K562 (cell line): ENCODE data around the gene STARD13. TPM values are rescaled to one million over a fixed set of nuclear protein-coding genes. Genes with fewer than 3 reads are reported as not detected.

ENCODE experiments used
- ATAC-seq: fragments of 200-7000 bp; cut with Tn5 transposase; 3 replicates; pipeline ENCODE4 v1.9.1; 2020; ENCODE audit warnings: moderate library complexity
- BruUV-seq: library from RNA; stranded (reverse); fragments of 400-500 nt; replicated peaks from 2 replicates; lab custom pipeline; 2021; lab: Mats Ljungman, UMichigan
- CTCF ChIA-PET: fragments of 300-600 bp; formaldehyde crosslinking; extraction: SDS; loops from one replicate; lab custom pipeline; 2021; ENCODE audit warnings: low intra/inter-chr PET ratio; lab: Yijun Ruan, JAX
- POLR2A ChIA-PET: fragments of 300-600, 350-650 bp; sonication (Branson Sonifier 250); formaldehyde crosslinking; extraction: SDS; loops from one replicate; lab custom pipeline; 2021; ENCODE audit warnings: antibody characterized with exemption, inconsistent platforms; lab: Yijun Ruan, JAX
- DNase-seq, 4 experiments: peaks; one replicate each; pipeline versions ENCODE4 v3.0.0 to v3.0.0-alpha.2; 2011 to 2018; ENCODE audit warnings: low spot score in 3 of 4, mixed read lengths in 3 of 4; ENCODE audit errors: extremely low read depth in 1 of 4
- FAIRE-seq: peaks from 2 replicates; lab custom pipeline; 2011; peaks lifted over from hg19 to GRCh38; lab: Jason Lieb, UNC
- H2AFZ ChIP-seq: 2 replicates; pipeline ENCODE4 v1.6.0; 2011; ENCODE audit warnings: low read depth, low read length, control low read depth, inconsistent platforms
- H3K27ac ChIP-seq: fragments of 200-600 bp; 3 replicates; pipeline ENCODE4 v1.8.0; 2011; ENCODE audit warnings: low read depth, mild to moderate bottlenecking, control low read depth, inconsistent platforms, low read length, moderate library complexity, mixed read lengths; ENCODE audit errors: extremely low read depth
- H3K27me3 ChIP-seq, 2 experiments: fragments of 300-600 bp in 1 of 2; 2 replicates in 1 of 2; 3 replicates in 1 of 2; pipeline versions ENCODE4 v1.6.0 to v1.8.0; 2011; ENCODE audit warnings: inconsistent platforms in 2 of 2, low read length in 2 of 2, mild to moderate bottlenecking in 1 of 2, mixed read lengths in 1 of 2, moderate library complexity in 1 of 2; ENCODE audit not compliant: control insufficient read depth in 2 of 2, insufficient read depth in 2 of 2
- H3K36me3 ChIP-seq: fragments of 300-600 bp; 3 replicates; pipeline ENCODE4 v1.8.0; 2011; ENCODE audit warnings: mild to moderate bottlenecking, low read length, inconsistent platforms; ENCODE audit not compliant: control insufficient read depth, insufficient read depth
- H3K4me1 ChIP-seq, 2 experiments: fragments of 200-600 bp in 1 of 2; replicated peaks in 1 of 2; 2 replicates in 1 of 2; 3 replicates in 1 of 2; pipeline versions ENCODE4 v1.5.1 to v1.8.0; 2011; ENCODE audit warnings: inconsistent platforms in 2 of 2, low read length in 2 of 2, mild to moderate bottlenecking in 1 of 2, mixed read lengths in 1 of 2, moderate library complexity in 1 of 2; ENCODE audit not compliant: control insufficient read depth in 2 of 2, insufficient read depth in 2 of 2
- H3K4me2 ChIP-seq: 2 replicates; pipeline ENCODE4 v1.6.1; 2011; ENCODE audit warnings: low read length, control low read depth, inconsistent platforms, mixed read lengths; ENCODE audit not compliant: insufficient read depth
- H3K4me3 ChIP-seq: fragments of 200-600 bp; sonication (generic), shearing (Covaris generic); 2 replicates; pipeline ENCODE4 v1.5.1; 2016; ENCODE audit warnings: control low read depth, inconsistent platforms
- H3K79me2 ChIP-seq: fragments of 200-600 bp; 3 replicates; pipeline ENCODE4 v1.8.0; 2011; ENCODE audit warnings: low read length, inconsistent platforms; ENCODE audit not compliant: control insufficient read depth, insufficient read depth
- H3K9ac ChIP-seq, 2 experiments: 2 replicates each; pipeline versions ENCODE4 v1.6.0 to v1.6.1; 2011; ENCODE audit warnings: low read depth in 2 of 2, low read length in 2 of 2, control low read depth in 1 of 2, inconsistent platforms in 1 of 2, mild to moderate bottlenecking in 1 of 2, mixed read lengths in 1 of 2; ENCODE audit not compliant: insufficient read depth in 1 of 2
- H3K9me1 ChIP-seq: one replicate; pipeline ENCODE4 v1.6.0; 2011; ENCODE audit warnings: inconsistent platforms, mild to moderate bottlenecking, low read length, moderate library complexity; ENCODE audit not compliant: control insufficient read depth, insufficient read depth
- H3K9me3 ChIP-seq: replicated peaks from 2 replicates; pipeline ENCODE4 v1.5.1; 2011; ENCODE audit warnings: low read depth, low read length, inconsistent platforms; ENCODE audit not compliant: control insufficient read depth, insufficient read depth
- H4K20me1 ChIP-seq: replicated peaks from 2 replicates; pipeline ENCODE4 v1.6.1; 2011; ENCODE audit warnings: low read length, inconsistent platforms, mixed read lengths; ENCODE audit not compliant: control insufficient read depth, insufficient read depth
- CTBP1 ChIP-seq: fragments of 450-650 bp; IDR thresholded peaks from 2 replicates; pipeline ENCODE4 v1.6.1; 2016; ENCODE audit warnings: borderline replicate concordance
- HDAC3 ChIP-seq: fragments of 450-650 bp; IDR thresholded peaks from 2 replicates; pipeline ENCODE4 v1.6.1; 2018; ENCODE audit warnings: borderline replicate concordance, mild to moderate bottlenecking, moderate library complexity; ENCODE audit not compliant: partially characterized antibody
- HNRNPL ChIP-seq: fragments of 200-400 bp; formaldehyde crosslinking; IDR thresholded peaks from 2 replicates; pipeline ENCODE4 v1.6.1; 2017; ENCODE audit warnings: low read depth, mild to moderate bottlenecking, low read length
- LCOR ChIP-seq: sonication (generic); formaldehyde crosslinking; IDR thresholded peaks from 2 replicates; pipeline ENCODE4 v1.8.0; 2022; ENCODE audit warnings: mild to moderate bottlenecking, missing genetic modification reagents
- MEF2A ChIP-seq: IDR thresholded peaks from 2 replicates; pipeline ENCODE4 v1.6.1; 2011; ENCODE audit warnings: low read depth, mild to moderate bottlenecking, low read length, moderate library complexity; ENCODE audit not compliant: control insufficient read depth
- NR2C2 ChIP-seq, 2 experiments: fragments of 200-800 bp in 1 of 2; sonication (Bioruptor generic) in 1 of 2; sonication (generic) in 1 of 2; formaldehyde crosslinking in 1 of 2; IDR thresholded peaks; 2 replicates each; pipeline versions ENCODE4 v1.6.1 to v1.8.0; 2016 to 2022; ENCODE audit warnings: mild to moderate bottlenecking in 1 of 2, missing compliant biosample characterization in 1 of 2, missing genetic modification characterization in 1 of 2, missing genetic modification reagents in 1 of 2
- NUFIP1 ChIP-seq: fragments of 450-650 bp; IDR thresholded peaks from 2 replicates; pipeline ENCODE4 v1.6.1; 2018; ENCODE audit not compliant: partially characterized antibody
- ZBTB17 ChIP-seq: fragments of 450-650 bp; formaldehyde crosslinking; IDR thresholded peaks from 2 replicates; pipeline ENCODE4 v1.4.0; 2020; ENCODE audit warnings: mild to moderate bottlenecking
- ZC3H8 ChIP-seq: fragments of 450-650 bp; IDR thresholded peaks from 2 replicates; pipeline ENCODE4 v1.6.1; 2017
- ZKSCAN8 ChIP-seq: fragments of 200-800 bp; sonication (Bioruptor generic); IDR thresholded peaks from 2 replicates; pipeline ENCODE4 v1.6.1; 2016; ENCODE audit warnings: missing genetic modification characterization, missing compliant biosample characterization
- WGBS: fragments of 100-300 bp; shearing (Covaris generic); methylation state at CpG from one replicate; pipeline ENCODE4 v1.1.6; 2016; ENCODE audit warnings: low coverage, mixed read lengths; ENCODE audit not compliant: insufficient coverage; ENCODE audit errors: missing lambda C conversion rate; 5-methylcytosine and 5-hydroxymethylcytosine counted together
- in situ Hi-C: fragments of 300-500 bp; cut with MboI; formaldehyde crosslinking; loops from 4 replicates; pipeline ENCODE4 v1.15.0; 2018; ENCODE audit warnings: inconsistent platforms, mixed read lengths
- intact Hi-C: fragments of 100-400 bp; cut with micrococcal nuclease; formaldehyde crosslinking; loops from 2 replicates; pipeline ENCODE4 v1.14.2; 2022
- polyA plus RNA-seq, 8 experiments: library from polyadenylated mRNA; depleted of rRNA in 4 of 8; stranded (reverse) in 5 of 8; unstranded in 3 of 8; fragments of >200 nt; fragmentation: Nextera tagmentation in 2 of 8; fragmentation: Illumina TruSeq in 1 of 8; extraction: Ambion mirVana in 2 of 8; extraction: Trizol in 1 of 8; gene quantifications; 2 replicates each; pipeline versions ENCODE4 v1.2.1 to v1.2.3, GENCODE V29; 2011 to 2014; ENCODE audit warnings: inconsistent platforms in 1 of 8, missing spikeins in 1 of 8
- total RNA-seq, 7 experiments: library from RNA; depleted of rRNA in 6 of 7; stranded (reverse); fragments of >200 nt in 6 of 7; fragmentation: Illumina TruSeq in 2 of 7; extraction: Trizol in 2 of 7; gene quantifications; 2 replicates each; pipeline versions ENCODE4 v1.2.1 to v1.2.3, GENCODE V29; 2011 to 2021; ENCODE audit warnings: low replicate concordance in 1 of 7
- TF ChIP-seq, protein P1 (sequence below): fragments of 250-450 bp; sonication (Bioruptor Pico); IDR thresholded peaks from 2 replicates; pipeline ENCODE4 v1.5.0; 2021; ENCODE audit warnings: mild to moderate bottlenecking, borderline replicate concordance
- TF ChIP-seq, protein P2 (sequence below): fragments of 450-650 bp; IDR thresholded peaks from 2 replicates; pipeline ENCODE4 v1.6.1; 2016
- TF ChIP-seq, protein P3 (sequence below): fragments of 450-650 bp; formaldehyde crosslinking; conservative IDR thresholded peaks from 2 replicates; pipeline ENCODE4 v1.4.0; 2022; ENCODE audit warnings: mild to moderate bottlenecking, missing genetic modification characterization

The STARD13 gene
- total and polyA plus RNA-seq, 9 of the 15 experiments (the other 6 are each of a cell fraction or from before 2014, with no cell fraction given): 0.11 TPM; not detected in 8

DNA sequence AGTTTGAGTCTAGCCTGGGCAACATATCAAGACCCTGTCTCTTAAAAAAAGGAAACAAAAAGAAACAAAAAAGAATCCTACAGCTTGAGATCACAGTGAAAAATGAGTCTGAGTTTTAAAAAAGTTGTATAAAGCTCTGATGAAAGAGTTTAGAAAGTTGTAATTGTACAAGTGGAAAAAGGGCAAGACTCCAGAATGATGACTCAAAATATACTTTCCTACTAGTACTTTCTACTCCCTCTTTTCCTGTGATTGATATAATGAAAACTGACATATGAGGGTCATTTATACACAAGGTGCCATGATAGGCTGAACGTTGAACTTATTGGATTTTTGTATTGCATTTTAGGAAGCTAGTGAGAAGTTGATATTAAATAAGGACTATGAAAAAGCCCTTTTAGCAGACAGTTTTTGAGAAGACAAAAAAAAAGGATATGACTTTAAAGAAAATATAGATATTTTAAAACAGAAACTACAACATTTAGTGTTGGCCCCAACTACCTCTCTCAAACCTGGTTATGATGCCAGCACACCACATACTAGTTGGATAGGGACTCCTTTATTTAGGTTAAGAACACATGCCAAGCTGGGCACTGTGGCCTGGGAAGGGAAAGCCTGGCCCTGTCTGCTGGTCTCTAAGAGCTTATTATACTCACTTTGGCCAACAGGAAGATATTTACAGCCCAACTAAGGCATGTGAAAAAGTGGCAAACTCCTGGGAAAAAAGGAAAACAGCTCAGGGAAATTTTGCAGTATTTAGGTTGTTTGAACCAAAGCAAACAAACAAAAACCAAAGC is 152.7 kb downstream of the STARD13 start:
- no peak for TF ChIP-seq ZKSCAN8
- no peak for TF ChIP-seq HDAC3
- no peak for TF ChIP-seq HNRNPL
- TF ChIP-seq CTBP1: no peak
- TF ChIP-seq LCOR (CRISPR knock-in tag): no peak
- no peak for TF ChIP-seq NUFIP1
- TF ChIP-seq, protein P1, sequence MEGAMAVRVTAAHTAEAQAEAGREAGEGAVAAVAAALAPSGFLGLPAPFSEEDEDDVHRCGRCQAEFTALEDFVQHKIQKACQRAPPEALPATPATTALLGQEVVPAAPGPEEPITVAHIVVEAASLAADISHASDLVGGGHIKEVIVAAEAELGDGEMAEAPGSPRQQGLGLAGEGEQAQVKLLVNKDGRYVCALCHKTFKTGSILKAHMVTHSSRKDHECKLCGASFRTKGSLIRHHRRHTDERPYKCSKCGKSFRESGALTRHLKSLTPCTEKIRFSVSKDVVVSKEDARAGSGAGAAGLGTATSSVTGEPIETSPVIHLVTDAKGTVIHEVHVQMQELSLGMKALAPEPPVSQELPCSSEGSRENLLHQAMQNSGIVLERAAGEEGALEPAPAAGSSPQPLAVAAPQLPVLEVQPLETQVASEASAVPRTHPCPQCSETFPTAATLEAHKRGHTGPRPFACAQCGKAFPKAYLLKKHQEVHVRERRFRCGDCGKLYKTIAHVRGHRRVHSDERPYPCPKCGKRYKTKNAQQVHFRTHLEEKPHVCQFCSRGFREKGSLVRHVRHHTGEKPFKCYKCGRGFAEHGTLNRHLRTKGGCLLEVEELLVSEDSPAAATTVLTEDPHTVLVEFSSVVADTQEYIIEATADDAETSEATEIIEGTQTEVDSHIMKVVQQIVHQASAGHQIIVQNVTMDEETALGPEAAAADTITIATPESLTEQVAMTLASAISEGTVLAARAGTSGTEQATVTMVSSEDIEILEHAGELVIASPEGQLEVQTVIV (CRISPR knock-in tag): no peak
- no peak for TF ChIP-seq ZBTB17 (CRISPR knock-in tag)
- TF ChIP-seq, protein P2, sequence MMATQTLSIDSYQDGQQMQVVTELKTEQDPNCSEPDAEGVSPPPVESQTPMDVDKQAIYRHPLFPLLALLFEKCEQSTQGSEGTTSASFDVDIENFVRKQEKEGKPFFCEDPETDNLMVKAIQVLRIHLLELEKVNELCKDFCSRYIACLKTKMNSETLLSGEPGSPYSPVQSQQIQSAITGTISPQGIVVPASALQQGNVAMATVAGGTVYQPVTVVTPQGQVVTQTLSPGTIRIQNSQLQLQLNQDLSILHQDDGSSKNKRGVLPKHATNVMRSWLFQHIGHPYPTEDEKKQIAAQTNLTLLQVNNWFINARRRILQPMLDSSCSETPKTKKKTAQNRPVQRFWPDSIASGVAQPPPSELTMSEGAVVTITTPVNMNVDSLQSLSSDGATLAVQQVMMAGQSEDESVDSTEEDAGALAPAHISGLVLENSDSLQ: no peak
- TF ChIP-seq, protein P3, sequence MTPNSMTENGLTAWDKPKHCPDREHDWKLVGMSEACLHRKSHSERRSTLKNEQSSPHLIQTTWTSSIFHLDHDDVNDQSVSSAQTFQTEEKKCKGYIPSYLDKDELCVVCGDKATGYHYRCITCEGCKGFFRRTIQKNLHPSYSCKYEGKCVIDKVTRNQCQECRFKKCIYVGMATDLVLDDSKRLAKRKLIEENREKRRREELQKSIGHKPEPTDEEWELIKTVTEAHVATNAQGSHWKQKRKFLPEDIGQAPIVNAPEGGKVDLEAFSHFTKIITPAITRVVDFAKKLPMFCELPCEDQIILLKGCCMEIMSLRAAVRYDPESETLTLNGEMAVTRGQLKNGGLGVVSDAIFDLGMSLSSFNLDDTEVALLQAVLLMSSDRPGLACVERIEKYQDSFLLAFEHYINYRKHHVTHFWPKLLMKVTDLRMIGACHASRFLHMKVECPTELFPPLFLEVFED: no peak
- no peak for TF ChIP-seq NR2C2 (CRISPR knock-in tag; IDR thresholded peaks at IDR 0.05)
- TF ChIP-seq NR2C2 (tag; IDR thresholded peaks at IDR 0.05): no peak
- no peak for TF ChIP-seq ZC3H8
- no peak for TF ChIP-seq MEF2A
- Histone ChIP-seq H3K4me3 (no peak overlapping the region), H3K4me1 (no peaks in the 10 kb centered on the region), H4K20me1 (no peaks in the 10 kb centered on the region), H3K4me2 (no peak overlapping the region), H3K79me2 (no peaks in the 10 kb centered on the region), H2AFZ (no peak overlapping the region), H3K27ac (no peak overlapping the region), H3K36me3 (no peaks in the 10 kb centered on the region), H3K9me1 (no peaks in the 10 kb centered on the region), H3K9me3 (no peaks in the 10 kb centered on the region), H3K27me3 (peaks cover 0 to 12% of the 10 kb centered on the region in 2 experiments; a peak in 2 of 5 replicates), H3K9ac (no peak overlapping the region)
- CTCF ChIA-PET: no interaction called here
- ATAC-seq: no peak
- intact Hi-C loops: no loop called here
- POLR2A ChIA-PET: interaction anchor here (1.3 kb wide), 1 partner anchor 17 kb away, joined by 3 read pairs; no protein-coding TSS in a partner anchor
- no peak for DNase-seq
- 0% methylated on average over 1 of the region's 1 CpG for WGBS
- in situ Hi-C loops: no loop called here
- FAIRE-seq: no peak
- no TSS peak for BruUV-seq
